GM18502 (cell line): ENCODE measurements around the gene BRF1.
"Not testable (repeated sequence)": the region's sequence is repeated elsewhere in the genome, so short reads cannot be mapped to it uniquely, and the experiment has no call there.

Source experiments
- ATAC-seq: cut with Tn5 transposase; IDR thresholded peaks from one replicate; pipeline ENCODE4 v1.9.1; 2021; ENCODE audit warnings: mild to moderate bottlenecking; ENCODE audit not compliant: unreplicated experiment, poor library complexity

Gene BRF1

GRCh38 chr14:105333613-105334364 lies 33.0 kb upstream of the BRF1 start:
- ATAC-seq = no peak

DNA sequence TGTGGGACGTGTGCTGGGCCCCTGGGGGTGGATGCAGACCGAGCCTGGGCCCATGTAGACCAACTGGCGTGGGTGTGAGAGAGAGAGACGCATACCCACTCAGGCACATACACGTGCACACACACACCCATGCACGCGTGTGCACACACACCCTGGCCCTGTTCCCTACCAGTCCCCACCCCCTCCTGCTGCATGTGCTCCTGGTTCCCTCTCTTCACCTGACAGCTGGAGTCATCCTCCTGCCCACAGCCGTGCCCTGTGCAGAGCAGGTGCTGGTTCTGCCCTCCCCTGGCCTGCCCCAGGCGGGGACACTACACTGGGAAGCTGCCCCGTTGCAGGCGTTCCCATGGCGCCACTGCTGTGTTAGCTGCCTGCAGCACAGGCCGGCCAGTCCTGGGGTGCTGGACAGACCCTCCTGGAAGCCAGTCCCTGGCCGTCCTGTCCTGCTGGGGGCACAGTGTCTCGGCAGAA lies 32.3 kb upstream of the BRF1 start:
- ATAC-seq = no peak

GRCh38 chr14:105332350-105332874 lies 31.6 kb upstream of the BRF1 start:
- no peak for ATAC-seq

- ATAC-seq = no peak
Observed at GRCh38 chr14:105331575-105332349, 31.0 kb upstream of the BRF1 start.

- no peak for ATAC-seq
Observed at GRCh38 chr14:105330491-105330895, 29.7 kb upstream of the BRF1 start.

DNA sequence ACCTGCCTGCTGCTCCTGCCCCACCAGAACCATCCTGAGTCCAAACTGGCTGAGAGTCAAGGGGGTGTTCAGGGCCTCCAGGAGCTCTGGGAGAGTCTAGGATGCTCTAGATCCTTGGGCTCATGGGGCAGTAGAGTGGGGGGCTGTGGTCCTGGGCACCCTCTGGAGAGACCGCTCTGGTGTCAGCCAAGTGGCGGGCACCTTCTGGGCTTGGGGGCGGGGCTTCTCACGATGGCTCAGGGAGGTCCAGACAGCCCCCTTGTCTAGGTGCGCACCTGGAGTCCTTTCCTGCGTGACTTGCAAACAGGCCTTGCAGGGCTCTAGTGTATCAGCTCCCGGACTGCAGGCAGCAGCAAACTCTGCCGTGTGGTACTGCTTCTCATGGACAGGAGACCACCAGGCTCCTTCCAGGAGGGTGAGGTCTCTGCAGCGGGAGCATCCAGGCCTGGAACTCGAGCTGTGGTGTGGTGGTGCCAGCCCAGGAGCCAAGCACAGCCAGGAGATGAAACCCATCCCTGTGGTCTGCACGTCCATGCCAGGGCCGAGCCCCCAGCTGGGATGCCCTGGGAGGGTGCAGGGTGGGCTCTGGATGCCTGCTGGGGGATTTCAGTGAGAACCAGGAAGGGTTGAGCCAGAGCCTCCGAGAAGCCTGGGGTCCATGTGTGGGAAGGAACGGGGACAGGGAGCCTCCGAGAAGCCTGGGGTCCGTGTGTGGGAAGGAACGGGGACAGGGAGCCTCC lies 28.8 kb upstream of the BRF1 start:
- no peak for ATAC-seq

GRCh38 chr14:105328678-105329390 lies 28.0 kb upstream of the BRF1 start:
- no peak for ATAC-seq

DNA sequence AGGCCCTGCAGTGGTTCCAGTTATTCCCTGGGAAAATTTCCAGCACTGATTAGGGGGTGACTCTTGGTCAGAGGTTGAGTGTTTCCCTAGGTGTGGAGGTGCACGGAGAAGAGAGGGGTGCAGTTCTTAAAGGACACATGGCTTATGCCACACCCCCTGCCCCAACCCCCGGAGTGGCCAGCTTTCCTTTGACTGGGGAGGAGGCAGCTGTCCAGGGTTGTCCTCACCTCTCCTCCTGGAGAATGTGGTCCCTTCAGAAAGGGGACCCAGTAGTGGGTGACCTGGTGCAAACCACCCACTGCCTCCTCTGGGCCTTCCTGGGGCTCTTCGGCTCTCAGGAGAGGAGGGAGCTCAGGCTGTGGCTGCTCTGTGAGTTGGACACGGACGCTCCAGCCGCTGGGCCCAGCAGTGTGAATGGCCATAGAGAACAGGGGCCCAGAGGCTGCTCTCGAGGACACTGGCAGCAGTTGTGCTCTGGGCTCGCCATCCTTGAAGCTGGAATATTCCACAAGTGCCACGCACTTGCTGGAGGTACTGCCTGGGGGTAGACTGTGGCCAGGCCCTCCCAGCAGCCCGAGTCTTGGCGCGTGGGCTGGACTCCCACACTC lies 27.4 kb upstream of the BRF1 start:
- ATAC-seq = no peak

- not testable (repeated sequence) for ATAC-seq
Observed at GRCh38 chr14:105327695-105328045, 26.9 kb upstream of the BRF1 start.

DNA sequence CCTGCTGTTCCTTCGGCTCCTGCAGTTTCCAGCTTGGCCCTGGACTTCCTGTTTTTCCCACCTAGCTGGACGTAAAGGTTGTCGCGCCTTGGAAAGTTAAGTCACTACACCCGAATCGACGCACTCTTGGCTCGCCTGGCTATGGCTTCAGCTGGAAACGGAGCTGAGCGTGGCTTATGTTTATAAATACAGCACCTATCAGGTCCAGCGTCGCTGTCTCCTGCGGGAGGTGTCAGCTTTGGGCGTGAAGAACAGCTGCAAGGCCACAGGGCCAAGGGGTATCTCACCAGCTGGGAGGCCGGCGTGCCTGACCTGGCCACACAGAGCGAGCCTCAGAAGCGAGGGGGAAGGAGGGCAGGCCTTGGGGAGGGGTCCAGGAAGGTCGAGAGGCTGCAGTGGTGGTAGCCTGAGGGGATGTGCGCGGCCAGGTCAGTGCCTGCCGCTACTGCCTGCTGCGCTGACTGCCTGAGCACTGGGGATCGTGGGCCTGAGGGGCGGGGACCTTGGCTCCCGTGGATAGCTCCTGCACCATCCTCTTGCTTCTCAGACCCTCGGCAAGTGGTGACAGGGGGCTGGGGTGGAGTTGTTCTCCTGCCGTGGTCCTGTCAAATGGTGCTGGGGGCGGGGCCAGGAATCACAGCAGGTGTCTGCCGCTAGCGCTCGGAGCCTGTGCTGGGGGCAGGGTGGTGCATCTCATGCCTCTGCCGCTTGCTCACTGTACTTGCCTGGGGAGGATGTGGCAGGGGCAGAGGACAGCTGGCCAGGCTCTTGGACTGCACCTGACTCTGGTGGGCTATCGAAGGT lies 26.3 kb upstream of the BRF1 start:
- no peak for ATAC-seq

- ATAC-seq = no peak
Observed at GRCh38 chr14:105326568-105326867, 25.7 kb upstream of the BRF1 start.

DNA sequence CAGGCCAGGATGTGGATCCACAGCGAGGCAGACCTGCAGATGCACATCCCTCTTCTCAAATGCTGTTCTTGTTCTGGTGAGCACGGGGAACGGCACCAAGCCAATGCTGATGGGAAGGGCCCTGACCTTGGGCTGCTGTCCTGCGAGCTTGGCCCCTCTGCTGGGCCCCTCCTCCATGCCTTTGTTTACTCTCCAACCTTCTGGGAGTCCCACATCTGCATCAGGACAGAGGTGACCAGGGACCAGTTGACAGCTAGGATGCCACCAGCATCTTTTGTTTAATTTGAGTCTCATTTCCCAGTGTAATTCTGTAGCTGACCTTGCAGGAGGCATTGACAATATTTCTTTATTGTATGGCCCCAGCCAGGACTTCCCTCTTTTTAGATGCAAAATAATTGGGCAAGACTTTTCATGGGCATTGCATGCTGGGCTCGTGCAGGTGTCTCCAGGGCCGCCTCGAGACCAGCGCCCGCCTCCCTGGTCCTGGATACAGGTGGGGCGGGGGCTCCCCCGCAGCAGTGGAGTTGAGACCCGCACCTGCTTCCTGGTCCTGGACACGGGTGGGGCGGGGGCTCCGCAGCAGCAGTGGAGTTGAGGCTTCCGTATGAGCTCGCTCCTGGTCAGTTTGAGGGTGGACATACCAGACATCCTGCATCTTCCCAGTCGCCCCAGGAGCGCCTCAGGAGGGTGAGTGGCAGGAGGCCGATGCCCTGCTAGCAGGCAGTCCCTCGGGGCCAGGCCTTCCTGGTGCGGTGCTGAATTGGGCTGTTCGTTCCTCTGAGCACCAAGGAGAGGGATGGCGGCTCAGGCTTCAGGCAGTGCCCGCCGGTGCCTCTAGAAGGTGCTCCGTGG lies 25.1 kb upstream of the BRF1 start:
- no peak for ATAC-seq

- ATAC-seq = no peak
Observed at GRCh38 chr14:105325303-105325702, 24.5 kb upstream of the BRF1 start.

GRCh38 chr14:105324871-105325270 lies 24.1 kb upstream of the BRF1 start:
- ATAC-seq = no peak

DNA sequence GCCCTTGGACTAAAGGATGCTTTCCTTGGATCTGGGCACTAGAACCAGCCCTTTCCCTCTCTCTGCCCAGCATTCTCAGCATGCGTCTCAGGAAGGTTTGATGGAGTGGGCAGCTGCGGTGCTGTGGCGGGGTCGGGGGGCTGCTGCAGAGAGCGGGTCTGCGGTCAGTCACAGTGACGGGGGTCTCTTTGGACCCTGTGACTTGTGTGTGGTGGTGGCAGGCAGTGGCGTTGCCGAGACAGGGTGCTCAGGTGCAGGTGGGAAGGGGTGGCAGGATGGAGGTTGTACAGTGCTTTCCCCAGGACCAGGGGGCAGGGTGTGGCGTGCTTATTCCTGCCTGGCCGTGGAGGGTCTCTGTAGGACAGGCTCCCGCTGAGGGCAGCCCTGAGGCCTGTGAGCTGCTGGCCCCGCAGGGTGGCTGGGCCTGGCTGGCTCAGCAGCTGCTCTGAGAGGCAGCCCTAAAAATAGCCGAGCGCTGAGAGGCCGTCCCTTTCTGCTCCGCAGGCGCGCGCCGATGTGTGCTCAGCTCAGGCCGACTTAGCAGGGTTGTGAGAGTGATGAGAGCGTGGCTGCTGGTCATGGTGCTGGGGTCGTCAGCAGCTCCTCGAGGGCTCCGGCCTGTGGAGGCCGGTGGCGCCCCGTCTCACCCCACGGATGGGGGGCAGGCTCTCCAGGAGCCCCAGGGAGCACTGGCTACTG lies 23.4 kb upstream of the BRF1 start:
- ATAC-seq = no peak

DNA sequence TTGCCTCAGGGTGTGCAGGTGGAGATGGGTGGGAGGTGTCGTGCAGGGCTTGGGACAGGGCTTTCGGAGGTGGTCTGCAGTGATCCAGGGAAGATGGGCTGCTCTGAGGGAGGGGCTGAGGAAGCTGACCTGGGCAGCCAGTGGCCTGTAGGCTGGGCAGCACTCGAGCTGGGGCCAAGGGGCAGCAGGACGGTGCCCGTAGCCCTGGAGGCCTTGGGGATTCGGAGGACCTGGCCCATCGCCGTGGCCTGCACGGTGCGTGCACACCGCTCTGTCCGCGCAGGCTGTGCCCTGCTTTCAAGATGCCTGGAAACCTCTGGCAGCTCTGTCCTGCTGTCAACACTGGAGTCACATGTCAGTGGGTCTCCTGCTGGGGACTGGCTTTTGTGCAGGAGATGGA lies 22.9 kb upstream of the BRF1 start:
- ATAC-seq = no peak

GRCh38 chr14:105322791-105323556 lies 22.2 kb upstream of the BRF1 start:
- ATAC-seq = no peak
